22Rv1 (cell line): ENCODE measurements around the gene PRR36.

Experiments used
- H3K27ac ChIP-seq: fragments of 450-650 bp; 2 replicates; pipeline ENCODE4 v1.5.1; 2017
- ZFX ChIP-seq: fragments of 450-650 bp; IDR thresholded peaks from 2 replicates; pipeline ENCODE4 v1.6.1; 2017; ENCODE audit warnings: antibody characterized with exemption, borderline replicate concordance
- TF ChIP-seq, protein P1 (sequence below): fragments of 450-650 bp; IDR thresholded peaks from 2 replicates; pipeline ENCODE4 v1.5.1; 2017; ENCODE audit warnings: mild to moderate bottlenecking

Gene PRR36

DNA sequence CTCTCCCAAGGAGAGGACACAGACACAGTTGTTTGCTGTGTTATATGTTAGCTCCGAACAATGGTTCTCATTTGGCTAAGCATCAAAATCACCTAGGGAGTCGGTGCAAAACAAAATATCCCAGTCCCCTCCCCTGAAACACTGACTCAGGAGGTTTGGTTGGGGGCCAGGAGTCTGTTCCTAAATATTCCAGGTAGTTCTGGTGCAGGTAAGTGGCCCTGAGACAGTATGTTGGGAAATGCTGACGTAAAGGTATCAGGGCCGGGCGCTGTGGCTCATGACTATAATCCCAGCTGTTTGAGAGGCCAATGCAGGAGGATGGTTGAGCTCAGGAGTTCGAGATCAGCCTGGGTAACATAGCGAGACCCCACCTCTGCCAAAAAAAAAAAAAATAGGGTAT lies 27.1 kb upstream of the PRR36 start:
- H3K27ac ChIP-seq: peak overlapping the region; percentile 88; the same call in 1 of the 2 replicates
- TF ChIP-seq ZFX: no peak
- TF ChIP-seq, protein P1, sequence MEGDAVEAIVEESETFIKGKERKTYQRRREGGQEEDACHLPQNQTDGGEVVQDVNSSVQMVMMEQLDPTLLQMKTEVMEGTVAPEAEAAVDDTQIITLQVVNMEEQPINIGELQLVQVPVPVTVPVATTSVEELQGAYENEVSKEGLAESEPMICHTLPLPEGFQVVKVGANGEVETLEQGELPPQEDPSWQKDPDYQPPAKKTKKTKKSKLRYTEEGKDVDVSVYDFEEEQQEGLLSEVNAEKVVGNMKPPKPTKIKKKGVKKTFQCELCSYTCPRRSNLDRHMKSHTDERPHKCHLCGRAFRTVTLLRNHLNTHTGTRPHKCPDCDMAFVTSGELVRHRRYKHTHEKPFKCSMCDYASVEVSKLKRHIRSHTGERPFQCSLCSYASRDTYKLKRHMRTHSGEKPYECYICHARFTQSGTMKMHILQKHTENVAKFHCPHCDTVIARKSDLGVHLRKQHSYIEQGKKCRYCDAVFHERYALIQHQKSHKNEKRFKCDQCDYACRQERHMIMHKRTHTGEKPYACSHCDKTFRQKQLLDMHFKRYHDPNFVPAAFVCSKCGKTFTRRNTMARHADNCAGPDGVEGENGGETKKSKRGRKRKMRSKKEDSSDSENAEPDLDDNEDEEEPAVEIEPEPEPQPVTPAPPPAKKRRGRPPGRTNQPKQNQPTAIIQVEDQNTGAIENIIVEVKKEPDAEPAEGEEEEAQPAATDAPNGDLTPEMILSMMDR: no peak

DNA sequence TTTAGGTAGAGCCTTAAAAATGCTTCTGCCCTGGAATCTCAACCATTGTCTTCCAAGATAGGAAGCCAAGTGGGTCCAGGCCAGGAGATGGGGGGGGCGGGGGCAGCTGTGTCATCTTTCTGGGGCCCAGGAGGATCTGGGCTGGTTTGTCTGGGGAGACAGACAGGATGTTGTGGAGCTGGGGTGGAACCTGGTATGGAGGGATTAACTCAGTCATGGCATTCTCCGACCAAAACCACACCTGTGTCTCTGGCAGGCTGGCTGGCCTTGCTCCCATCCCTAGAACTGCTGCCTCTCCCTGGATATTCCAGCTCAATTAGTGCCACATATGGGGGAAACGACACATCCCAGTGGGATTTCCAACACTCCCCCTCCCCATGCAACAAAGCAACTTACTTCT lies 26.7 kb upstream of the PRR36 start:
- no peak for TF ChIP-seq ZFX
- TF ChIP-seq, protein P1: no peak
- H3K27ac ChIP-seq: no peak overlapping the region

DNA sequence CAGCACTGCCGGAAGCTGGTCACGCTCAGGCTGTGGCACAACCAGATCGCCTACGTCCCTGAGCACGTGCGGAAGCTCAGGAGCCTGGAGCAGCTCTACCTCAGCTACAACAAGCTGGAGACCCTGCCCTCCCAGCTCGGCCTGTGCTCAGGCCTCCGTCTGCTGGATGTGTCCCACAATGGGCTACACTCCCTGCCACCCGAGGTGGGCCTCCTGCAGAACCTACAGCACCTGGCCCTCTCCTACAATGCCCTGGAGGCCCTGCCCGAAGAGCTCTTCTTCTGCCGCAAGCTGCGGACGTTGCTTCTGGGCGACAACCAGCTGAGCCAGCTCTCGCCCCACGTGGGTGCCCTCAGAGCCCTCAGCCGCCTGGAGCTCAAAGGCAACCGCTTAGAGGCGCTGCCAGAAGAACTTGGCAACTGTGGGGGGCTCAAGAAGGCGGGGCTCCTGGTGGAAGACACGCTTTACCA lies 26.2 kb upstream of the PRR36 start:
- H3K27ac ChIP-seq: no peak overlapping the region
- TF ChIP-seq, protein P1: no peak
- no peak for TF ChIP-seq ZFX

DNA sequence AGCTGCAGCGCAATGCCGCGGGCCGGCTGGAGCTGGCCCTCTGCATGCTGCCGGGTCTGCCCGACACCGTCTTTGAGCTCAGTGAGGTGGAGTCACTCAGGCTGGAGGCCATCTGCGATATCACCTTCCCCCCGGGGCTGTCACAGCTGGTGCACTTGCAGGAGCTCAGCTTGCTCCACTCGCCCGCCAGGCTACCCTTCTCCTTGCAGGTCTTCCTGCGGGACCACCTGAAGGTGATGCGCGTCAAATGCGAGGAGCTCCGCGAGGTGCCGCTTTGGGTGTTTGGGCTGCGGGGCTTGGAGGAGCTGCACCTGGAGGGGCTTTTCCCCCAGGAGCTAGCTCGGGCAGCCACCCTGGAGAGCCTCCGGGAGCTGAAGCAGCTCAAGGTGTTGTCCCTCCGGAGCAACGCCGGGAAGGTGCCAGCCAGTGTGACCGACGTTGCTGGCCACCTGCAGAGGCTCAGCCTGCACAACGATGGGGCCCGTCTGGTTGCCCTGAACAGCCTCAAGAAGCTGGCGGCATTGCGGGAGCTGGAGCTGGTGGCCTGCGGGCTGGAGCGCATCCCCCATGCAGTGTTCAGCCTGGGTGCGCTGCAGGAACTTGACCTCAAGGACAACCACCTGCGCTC lies 25.7 kb upstream of the PRR36 start:
- no peak for TF ChIP-seq ZFX
- TF ChIP-seq, protein P1: no peak

DNA sequence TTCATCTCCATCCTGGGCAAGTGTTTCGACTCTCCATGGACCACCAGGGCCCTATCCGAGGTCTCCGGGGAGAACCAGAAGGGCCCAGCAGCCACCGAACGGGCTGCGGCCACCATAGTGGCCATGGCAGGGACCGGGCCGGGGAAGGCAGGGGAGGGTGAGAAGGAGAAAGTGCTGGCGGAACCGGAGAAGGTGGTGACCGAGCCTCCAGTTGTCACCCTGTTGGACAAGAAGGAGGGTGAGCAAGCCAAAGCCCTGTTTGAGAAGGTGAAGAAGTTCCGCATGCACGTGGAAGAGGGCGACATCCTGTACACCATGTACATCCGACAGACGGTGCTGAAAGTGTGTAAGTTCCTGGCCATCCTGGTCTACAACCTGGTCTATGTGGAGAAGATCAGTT lies 24.8 kb upstream of the PRR36 start:
- no peak overlapping the region for H3K27ac ChIP-seq
- TF ChIP-seq ZFX: no peak
- TF ChIP-seq, protein P1: no peak

More for the DNA sequence above, 25.7 kb upstream of the PRR36 start:
- no peak overlapping the region for H3K27ac ChIP-seq

DNA sequence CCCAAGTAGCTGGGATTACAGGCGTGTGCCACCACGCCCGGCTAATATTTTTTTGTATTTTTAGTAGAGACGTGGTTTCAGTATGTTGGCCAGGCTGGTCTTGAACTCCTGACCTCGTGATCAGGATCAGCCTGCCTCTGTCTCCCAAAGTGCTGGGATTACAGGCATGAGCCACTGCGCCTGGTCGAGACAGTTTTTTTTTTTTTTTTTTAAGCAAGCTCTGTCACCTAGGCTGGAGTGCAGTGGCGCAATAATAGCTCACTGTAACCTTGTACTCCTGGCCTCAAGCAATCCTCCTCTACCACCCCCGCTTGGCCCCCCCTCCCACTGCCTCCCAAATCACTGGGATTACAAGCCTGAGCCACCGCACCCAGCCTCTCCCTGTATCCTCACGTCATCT lies 23.1 kb upstream of the PRR36 start:
- no peak overlapping the region for H3K27ac ChIP-seq
- no peak for TF ChIP-seq ZFX
- TF ChIP-seq, protein P1: no peak

DNA sequence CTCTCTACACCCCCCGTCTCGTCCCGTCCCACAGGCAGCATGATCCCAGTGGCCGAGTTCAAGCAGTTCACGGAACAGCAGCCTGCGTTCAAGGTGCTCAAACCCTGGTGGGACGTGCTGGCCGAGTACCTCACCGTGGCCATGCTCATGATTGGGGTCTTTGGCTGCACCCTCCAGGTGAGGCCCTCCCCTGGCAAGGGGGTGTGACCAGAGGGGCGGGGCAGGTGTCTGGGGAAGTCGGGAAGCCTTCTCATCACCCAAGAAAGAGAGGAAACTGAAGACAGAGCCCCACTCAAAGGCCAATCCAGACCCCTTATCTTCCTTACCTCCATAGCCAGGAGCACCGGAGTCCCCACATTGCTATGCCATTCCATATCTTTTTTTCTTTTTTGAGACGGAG lies 21.4 kb upstream of the PRR36 start:
- no peak overlapping the region for H3K27ac ChIP-seq

More for the DNA sequence above, 21.4 kb upstream of the PRR36 start:
- TF ChIP-seq, protein P1: no peak
- no peak for TF ChIP-seq ZFX
